Measurements from ENCODE around the gene LDLRAP1.

The LDLRAP1 gene

GRCh38 chr1:25563330-25564215, 20.2 kb downstream of the LDLRAP1 start:
- DNase-seq, result no peak

GRCh38 chr1:25564777-25565574, 21.6 kb downstream of the LDLRAP1 start:
- no peak for DNase-seq

- DNase-seq, result no peak
Measured at GRCh38 chr1:25565626-25566025, 22.2 kb downstream of the LDLRAP1 start.

GRCh38 chr1:25566176-25566729, 22.8 kb downstream of the LDLRAP1 start:
- DNase-seq, result no peak

- no peak for DNase-seq
Measured at GRCh38 chr1:25566730-25567341, 23.4 kb downstream of the LDLRAP1 start.

GRCh38 chr1:25567710-25568089, 24.3 kb downstream of the LDLRAP1 start:
- DNase-seq, result no peak

- peak; percentile 51 for DNase-seq
Measured at GRCh38 chr1:25568090-25568833, 24.9 kb downstream of the LDLRAP1 start.

GRCh38 chr1:25568834-25569596, 25.6 kb downstream of the LDLRAP1 start:
- DNase-seq, result no peak

GRCh38 chr1:25569597-25570396, 26.4 kb downstream of the LDLRAP1 start:
- no peak for DNase-seq

GRCh38 chr1:25570798-25571521, 27.6 kb downstream of the LDLRAP1 start:
- DNase-seq, result no peak

GRCh38 chr1:25571522-25571970, 28.1 kb downstream of the LDLRAP1 start:
- DNase-seq, result no peak

GRCh38 chr1:25572107-25572506, 28.7 kb downstream of the LDLRAP1 start:
- DNase-seq, result no peak

GRCh38 chr1:25572708-25573590, 29.5 kb downstream of the LDLRAP1 start:
- DNase-seq, result no peak

GRCh38 chr1:25573591-25573930, 30.2 kb downstream of the LDLRAP1 start:
- no peak for DNase-seq

GRCh38 chr1:25573961-25574360, 30.6 kb downstream of the LDLRAP1 start:
- no peak for DNase-seq

- DNase-seq, result no peak
Measured at GRCh38 chr1:25575191-25575590, 31.8 kb downstream of the LDLRAP1 start.

GRCh38 chr1:25576459-25577133, 33.2 kb downstream of the LDLRAP1 start:
- DNase-seq, result no peak

GRCh38 chr1:25577134-25577920, 33.9 kb downstream of the LDLRAP1 start:
- no peak for DNase-seq
